VCaP (cell line): ENCODE results near the gene EFCAB6.

Experiments
- H3K27ac ChIP-seq: fragments of 450-650 bp; 2 replicates; pipeline ENCODE4 v1.5.1; 2017
- CTCF ChIP-seq: fragments of 450-650 bp; conservative IDR thresholded peaks from 2 replicates; pipeline ENCODE4 v1.5.1; 2017; ENCODE audit warnings: mild to moderate bottlenecking, moderate library complexity

The EFCAB6 gene

GRCh38 chr22:43792905-43793304 lies 19.2 kb downstream of the EFCAB6 start:
- H3K27ac ChIP-seq: no peak overlapping the region
- TF ChIP-seq CTCF: no peak

GRCh38 chr22:43789452-43789851 lies 22.7 kb downstream of the EFCAB6 start:
- H3K27ac ChIP-seq: no peak overlapping the region
- no peak for TF ChIP-seq CTCF

DNA sequence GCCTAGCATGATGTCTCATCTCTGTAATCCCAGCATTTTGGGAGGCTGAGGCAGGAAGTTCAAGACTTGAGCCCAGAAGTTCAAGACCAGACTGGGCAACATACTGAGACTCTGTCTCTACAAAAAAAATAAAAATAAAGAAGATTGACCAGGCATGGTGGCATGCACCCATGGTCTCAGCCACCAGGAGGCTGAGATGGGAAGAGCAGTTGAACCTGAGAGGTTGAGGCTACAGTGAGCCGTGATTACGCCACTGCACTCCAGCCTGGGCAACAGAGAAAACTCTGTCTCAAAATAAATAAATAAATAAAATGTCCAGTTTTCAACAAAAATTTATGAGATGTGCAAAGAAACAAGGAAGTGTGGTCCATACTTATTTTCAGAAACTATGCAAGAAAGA lies 28.3 kb downstream of the EFCAB6 start:
- no peak for TF ChIP-seq CTCF
- H3K27ac ChIP-seq: no peak overlapping the region

- no peak for TF ChIP-seq CTCF
- no peak overlapping the region for H3K27ac ChIP-seq
These were observed 29.7 kb downstream of the EFCAB6 start for GRCh38 chr22:43782448-43782847.

GRCh38 chr22:43777286-43777685 lies 34.8 kb downstream of the EFCAB6 start:
- no peak overlapping the region for H3K27ac ChIP-seq
- no peak for TF ChIP-seq CTCF

DNA sequence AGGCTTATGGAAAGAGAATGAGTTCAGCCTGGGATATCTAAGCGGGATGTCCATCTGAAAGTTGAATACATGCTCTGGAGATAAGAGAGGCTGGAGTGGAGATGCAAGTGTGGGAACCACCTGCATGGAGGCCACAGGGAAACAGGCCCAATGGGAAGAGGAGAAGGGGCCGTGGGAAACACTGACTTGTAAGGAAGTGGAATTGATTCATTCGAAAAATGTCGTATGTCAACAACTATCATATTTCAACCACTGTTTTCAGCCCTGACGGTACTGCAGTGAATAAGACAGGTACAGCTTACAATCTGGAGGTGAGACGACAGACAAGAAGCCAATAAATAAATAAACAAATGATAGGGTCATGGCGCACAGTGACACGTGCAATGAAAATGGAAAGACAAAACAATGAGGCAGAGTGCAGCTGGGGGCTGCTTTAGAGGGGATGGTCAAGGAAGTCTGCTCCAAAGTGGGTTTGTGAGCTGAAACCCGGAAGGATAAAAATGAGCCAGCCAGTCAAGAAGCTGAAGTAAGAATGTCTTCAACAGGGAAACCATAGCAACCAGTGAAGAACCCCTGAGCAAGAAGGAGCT lies 35.9 kb downstream of the EFCAB6 start:
- TF ChIP-seq CTCF: no peak
- H3K27ac ChIP-seq: no peak overlapping the region

- TF ChIP-seq CTCF: no peak
These were observed 37.7 kb downstream of the EFCAB6 start for GRCh38 chr22:43774318-43774915.

More at GRCh38 chr22:43774318-43774915, 37.7 kb downstream of the EFCAB6 start:
- no peak overlapping the region for H3K27ac ChIP-seq
